LNCaP clone FGC (cell line): ENCODE data around the gene MRFAP1.

Experiments used
- DNase-seq: peaks from one replicate; pipeline ENCODE4 v3.0.0-alpha.2; 2011; ENCODE audit warnings: low read depth
- H3K4me3 ChIP-seq: 2 replicates; pipeline ENCODE4 v1.5.1; 2011; ENCODE audit warnings: mild to moderate bottlenecking, low read depth, low read length, control low read depth
- TF ChIP-seq, protein P1 (sequence below): IDR thresholded peaks from 2 replicates; pipeline ENCODE4 v1.5.1; 2012; ENCODE audit warnings: mild to moderate bottlenecking; ENCODE audit not compliant: control insufficient read depth, insufficient read depth; ENCODE audit errors: extremely low read depth

The MRFAP1 gene

DNA sequence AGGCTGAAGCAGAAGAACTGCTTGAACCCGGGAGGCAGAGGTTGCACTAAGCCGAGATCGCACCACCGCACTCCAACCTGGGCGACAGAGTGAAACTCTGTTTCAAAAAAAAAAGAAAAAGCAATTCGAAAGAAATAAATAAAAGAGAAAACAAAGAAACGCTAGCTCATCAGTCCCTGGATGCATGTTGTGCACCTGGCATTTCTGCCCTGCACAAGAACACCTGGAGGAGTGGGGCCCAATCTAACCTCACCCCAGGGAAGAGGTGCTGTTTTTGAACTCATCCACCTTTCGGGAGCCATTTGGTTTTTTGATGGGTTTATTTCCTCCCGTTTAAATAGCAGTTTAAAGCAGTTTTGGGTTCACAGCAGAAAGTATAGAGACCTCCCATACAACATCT is 5.7 kb upstream of the MRFAP1 start:
- no peak overlapping the region for H3K4me3 ChIP-seq
- DNase-seq: no peak
- TF ChIP-seq, protein P1, sequence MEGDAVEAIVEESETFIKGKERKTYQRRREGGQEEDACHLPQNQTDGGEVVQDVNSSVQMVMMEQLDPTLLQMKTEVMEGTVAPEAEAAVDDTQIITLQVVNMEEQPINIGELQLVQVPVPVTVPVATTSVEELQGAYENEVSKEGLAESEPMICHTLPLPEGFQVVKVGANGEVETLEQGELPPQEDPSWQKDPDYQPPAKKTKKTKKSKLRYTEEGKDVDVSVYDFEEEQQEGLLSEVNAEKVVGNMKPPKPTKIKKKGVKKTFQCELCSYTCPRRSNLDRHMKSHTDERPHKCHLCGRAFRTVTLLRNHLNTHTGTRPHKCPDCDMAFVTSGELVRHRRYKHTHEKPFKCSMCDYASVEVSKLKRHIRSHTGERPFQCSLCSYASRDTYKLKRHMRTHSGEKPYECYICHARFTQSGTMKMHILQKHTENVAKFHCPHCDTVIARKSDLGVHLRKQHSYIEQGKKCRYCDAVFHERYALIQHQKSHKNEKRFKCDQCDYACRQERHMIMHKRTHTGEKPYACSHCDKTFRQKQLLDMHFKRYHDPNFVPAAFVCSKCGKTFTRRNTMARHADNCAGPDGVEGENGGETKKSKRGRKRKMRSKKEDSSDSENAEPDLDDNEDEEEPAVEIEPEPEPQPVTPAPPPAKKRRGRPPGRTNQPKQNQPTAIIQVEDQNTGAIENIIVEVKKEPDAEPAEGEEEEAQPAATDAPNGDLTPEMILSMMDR: no peak

DNA sequence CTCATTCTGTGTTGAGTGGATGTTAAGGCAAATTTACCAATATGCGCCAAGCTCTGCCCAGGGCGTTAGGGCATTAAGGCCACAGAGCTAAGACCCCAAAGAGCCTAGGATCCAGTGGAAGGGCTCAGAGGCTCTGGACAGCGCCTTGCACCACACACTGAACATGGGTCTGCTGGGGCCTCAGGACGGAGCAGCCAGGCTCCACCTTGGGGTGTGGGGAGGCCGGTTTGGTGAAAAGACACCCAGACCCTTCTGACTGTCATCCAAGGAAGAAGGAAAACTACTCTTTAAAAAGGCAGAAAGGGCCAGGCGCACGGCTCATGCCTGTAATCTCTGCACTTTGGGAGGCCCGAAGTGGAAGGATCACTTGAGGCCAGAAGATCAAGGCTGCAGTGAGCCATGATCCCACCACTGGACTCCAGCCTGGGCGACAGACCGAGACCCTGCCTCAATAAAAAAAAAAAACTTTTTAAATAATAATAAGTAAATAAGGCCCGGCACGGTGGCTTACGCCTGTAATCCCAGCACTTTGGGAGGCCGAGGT is 1.3 kb upstream of the MRFAP1 start:
- TF ChIP-seq, protein P1: no peak
- no peak for DNase-seq
- peak overlapping the region; percentile 93; the same call in 1 of the 2 replicates for H3K4me3 ChIP-seq

DNA sequence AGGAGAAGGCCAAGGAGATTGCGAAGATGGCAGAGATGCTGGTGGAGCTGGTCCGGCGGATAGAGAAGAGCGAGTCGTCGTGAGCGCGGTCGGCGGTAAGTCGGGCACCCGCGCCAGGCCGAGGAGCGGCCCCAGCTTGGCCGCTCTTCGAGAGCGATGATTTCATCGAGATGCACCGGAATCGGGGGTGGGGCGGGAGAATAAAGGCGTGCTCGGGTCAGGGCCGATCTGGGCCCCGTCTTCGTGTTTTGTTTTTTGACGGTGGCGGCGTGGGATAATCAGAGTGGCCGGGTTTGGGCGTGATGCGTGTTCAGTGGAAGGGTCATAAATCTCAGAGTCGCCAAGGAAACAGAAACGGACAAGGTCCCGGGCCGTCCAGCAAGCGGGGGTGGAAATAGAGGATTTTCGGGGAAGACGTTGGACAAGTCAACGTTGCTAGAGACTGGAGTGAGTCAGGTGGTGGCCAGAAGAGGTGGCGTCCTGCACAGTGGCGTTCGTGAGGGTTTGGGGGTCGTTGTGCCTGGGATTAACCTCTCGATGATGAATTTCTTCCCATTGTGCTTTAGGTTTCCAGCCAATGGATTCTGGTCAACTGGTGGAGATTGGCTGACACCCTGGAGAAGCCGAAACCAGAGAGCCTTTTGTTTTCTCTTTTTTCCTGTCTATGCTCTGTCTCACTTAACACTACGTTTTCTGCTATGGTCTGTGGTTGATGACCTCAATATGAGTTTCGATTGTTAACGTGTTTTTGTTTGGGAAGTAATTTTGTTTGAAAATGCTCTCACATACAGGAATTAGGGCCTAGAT is 882 bp downstream of the MRFAP1 start:
- DNase-seq: no peak
- H3K4me3 ChIP-seq: peak overlapping the region; percentile 93
- TF ChIP-seq, protein P1: no peak

DNA sequence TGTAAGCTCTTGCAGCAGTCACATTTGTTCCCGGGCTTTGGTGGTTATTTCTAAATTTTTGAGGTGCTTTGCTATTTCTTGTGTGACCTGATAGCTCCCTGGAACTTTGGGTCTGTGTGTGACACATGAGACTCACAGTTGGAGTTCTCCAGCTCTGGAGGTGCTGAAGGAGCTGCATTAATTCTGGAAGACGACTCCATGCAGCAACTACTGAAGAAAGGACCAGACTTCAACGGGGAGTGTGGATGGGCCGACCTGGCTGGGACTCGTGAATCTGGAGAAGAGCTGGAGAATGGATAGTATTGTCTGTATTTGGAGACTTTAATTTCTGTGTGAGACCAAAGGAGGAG is 1.5 kb downstream of the MRFAP1 start:
- DNase-seq: no peak
- TF ChIP-seq, protein P1: no peak
- H3K4me3 ChIP-seq: peak overlapping the region; percentile 93

DNA sequence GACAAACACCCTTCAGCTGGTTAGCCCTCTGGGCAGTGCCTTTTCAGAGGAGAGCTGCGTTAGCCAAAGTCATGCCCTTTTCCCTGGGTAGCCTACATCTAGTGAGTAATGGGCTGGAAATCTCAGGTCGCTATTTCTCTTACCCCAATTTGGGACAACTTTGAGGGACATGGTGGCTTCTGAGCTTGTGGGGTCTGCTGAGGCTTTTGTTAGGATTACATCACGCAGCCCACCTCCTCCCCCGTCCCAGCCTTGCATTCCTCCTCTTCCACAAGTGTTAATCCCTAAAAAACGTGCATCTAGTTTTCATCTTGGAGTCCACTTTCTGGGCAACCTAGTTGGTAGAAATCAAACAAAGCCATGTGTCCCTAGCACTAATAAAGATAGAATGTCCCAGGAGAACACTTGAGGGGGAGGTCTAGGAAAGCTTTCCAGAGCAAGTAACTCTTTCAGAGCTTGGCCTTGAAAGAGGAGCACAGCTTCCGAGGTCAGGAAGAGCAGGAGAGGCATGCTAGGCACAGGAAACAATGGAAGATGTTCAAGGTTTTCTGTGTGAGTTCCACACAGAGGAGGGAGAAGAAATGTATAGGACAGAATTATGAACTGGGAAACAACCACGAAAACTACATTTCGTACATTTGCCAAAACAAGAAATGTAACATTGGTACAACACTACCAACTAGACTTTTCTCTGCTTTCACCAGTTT is 2.8 kb downstream of the MRFAP1 start:
- TF ChIP-seq, protein P1: no peak
- no peak for DNase-seq
- no peak overlapping the region for H3K4me3 ChIP-seq

DNA sequence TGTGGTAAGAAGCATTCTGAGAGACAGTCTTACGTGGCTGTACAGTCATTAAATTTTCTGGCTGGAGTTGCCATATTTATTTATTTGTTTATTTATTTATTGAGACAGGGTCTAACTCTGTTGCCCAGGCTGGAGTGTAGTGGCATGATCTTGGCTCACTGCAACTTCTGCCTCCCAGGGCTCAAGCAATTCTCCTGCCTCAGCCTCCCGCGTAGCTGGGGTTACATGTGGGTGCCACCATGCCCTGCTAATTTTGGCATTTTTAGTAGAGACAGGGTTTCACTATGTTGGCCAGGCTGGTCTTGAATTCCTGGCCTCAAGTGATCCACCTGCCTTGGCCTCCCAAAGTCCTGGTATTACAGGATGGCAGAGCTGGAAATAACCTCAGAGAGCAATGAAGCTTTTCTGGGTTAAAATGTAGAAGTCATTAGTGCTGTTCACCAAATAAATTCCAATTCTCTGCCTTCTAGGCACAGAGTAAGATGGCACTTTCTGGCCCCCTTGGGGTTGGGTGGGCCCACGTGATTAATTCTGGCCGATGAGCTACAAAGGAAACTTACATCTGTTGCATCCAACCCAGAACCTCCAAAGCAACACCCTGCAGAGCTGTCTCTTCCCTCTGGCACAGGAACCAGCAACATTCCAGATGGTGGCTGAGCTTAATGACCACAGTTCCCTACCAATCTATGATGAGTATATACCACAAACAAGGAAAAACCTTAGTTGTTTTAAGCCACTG is 4.5 kb downstream of the MRFAP1 start:
- TF ChIP-seq, protein P1: no peak
- no peak overlapping the region for H3K4me3 ChIP-seq
- no peak for DNase-seq
